A673 (cell line): Measurements from ENCODE around the gene MGAT4A. TPM values are rescaled to one million over a fixed set of nuclear protein-coding genes. Genes with fewer than 3 reads are reported as not detected.

Experiments
- BruUV-seq: library from RNA; stranded (reverse); fragments of 400-500 nt; replicated peaks from 2 replicates; lab custom pipeline; 2021; lab: Mats Ljungman, UMichigan
- CTCF ChIA-PET: fragments of 300-600 bp; sonication (Branson Sonifier 250); formaldehyde crosslinking; loops from one replicate; lab custom pipeline; 2022; ENCODE audit warnings: antibody characterized with exemption; lab: Charles Lee
- POLR2A ChIA-PET: fragments of 300-600 bp; sonication (Branson Sonifier 250); formaldehyde crosslinking; loops from one replicate; lab custom pipeline; 2022; ENCODE audit warnings: antibody characterized with exemption; ENCODE audit not compliant: low non-redundant PET; lab: Charles Lee
- DNase-seq: peaks from one replicate; pipeline ENCODE4 v3.0.0-alpha.2; 2015; ENCODE audit warnings: low spot score
- H3K27ac ChIP-seq: fragments of 200-600 bp; sonication (generic); 2 replicates; pipeline ENCODE4 v1.5.1; 2016; ENCODE audit warnings: mixed run types, low read depth, mild to moderate bottlenecking, mixed read lengths, antibody characterized with exemption, low read length; ENCODE audit not compliant: poor library complexity, severe bottlenecking
- H3K27me3 ChIP-seq: fragments of 200-600 bp; sonication (generic); replicated peaks from 2 replicates; pipeline ENCODE4 v1.6.1; 2017; ENCODE audit warnings: mixed run types, low read depth, mild to moderate bottlenecking, mixed read lengths, antibody characterized with exemption, low read length; ENCODE audit not compliant: insufficient read depth, poor library complexity
- H3K36me3 ChIP-seq: fragments of 200-600 bp; sonication (generic); 2 replicates; pipeline ENCODE4 v1.6.1; 2016; ENCODE audit warnings: mixed run types, mild to moderate bottlenecking, mixed read lengths, antibody characterized with exemption, low read length; ENCODE audit not compliant: insufficient read depth, poor library complexity, severe bottlenecking
- H3K4me1 ChIP-seq: fragments of 200-600 bp; sonication (generic); 2 replicates; pipeline ENCODE4 v1.6.1; 2017; ENCODE audit warnings: mixed run types, mild to moderate bottlenecking, mixed read lengths, antibody characterized with exemption, low read length; ENCODE audit not compliant: insufficient read depth, poor library complexity, severe bottlenecking
- H3K4me3 ChIP-seq: fragments of 200-600 bp; sonication (generic); 2 replicates; pipeline ENCODE4 v1.5.1; 2016; ENCODE audit warnings: low read depth, mixed run types, mild to moderate bottlenecking, mixed read lengths, low read length; ENCODE audit not compliant: poor library complexity, severe bottlenecking
- H3K9me3 ChIP-seq: fragments of 200-600 bp; sonication (generic); 2 replicates; pipeline ENCODE4 v1.6.1; 2016; ENCODE audit warnings: mixed run types, low read depth, mild to moderate bottlenecking, mixed read lengths, antibody characterized with exemption, low read length; ENCODE audit not compliant: poor library complexity, severe bottlenecking
- CTCF ChIP-seq: fragments of 300-800, 200-600 bp; sonication (generic); conservative IDR thresholded peaks from 2 replicates; pipeline ENCODE4 v1.5.1; 2017; ENCODE audit warnings: low read depth, mild to moderate bottlenecking, antibody characterized with exemption, low read length, moderate library complexity, mixed read lengths
- EZH2 ChIP-seq: fragments of 200-600 bp; sonication (generic); IDR thresholded peaks from 2 replicates; pipeline ENCODE4 v1.6.1; 2017; ENCODE audit warnings: borderline replicate concordance, low read depth, mild to moderate bottlenecking, mixed read lengths, antibody characterized with exemption, low read length; ENCODE audit not compliant: poor library complexity, severe bottlenecking
- intact Hi-C: fragments of 100-400 bp; cut with micrococcal nuclease; formaldehyde crosslinking; loops from one replicate; pipeline ENCODE4 v1.10.0; 2022; ENCODE audit not compliant: unreplicated experiment
- total RNA-seq: library from RNA; stranded (reverse); gene quantifications from 2 replicates; pipeline ENCODE4 v1.2.3, GENCODE V29; 2021

MGAT4A gene
- total RNA-seq, 1 experiment from 2014 or later, result 0.09 TPM

- intact Hi-C loops, result no loop called here
- H3K4me1 ChIP-seq, result no peaks in the 10 kb centered on the region
- TF ChIP-seq CTCF (no peak), EZH2 (no peak)
- no peaks in the 10 kb centered on the region for H3K9me3 ChIP-seq
- BruUV-seq, result no TSS peak
- H3K27ac ChIP-seq, result no peak overlapping the region
- DNase-seq, result no peak
- H3K36me3 ChIP-seq, result no peaks in the 10 kb centered on the region
- CTCF ChIA-PET, result no interaction called here
- H3K4me3 ChIP-seq, result no peak overlapping the region
- POLR2A ChIA-PET, result no interaction called here
- H3K27me3 ChIP-seq, result no peaks in the 10 kb centered on the region
These were observed 79.9 kb downstream of the MGAT4A start for GRCh38 chr2:98650998-98651397.

GRCh38 chr2:98649992-98650375 lies 80.9 kb downstream of the MGAT4A start:
- POLR2A ChIA-PET, result no interaction called here
- H3K27ac ChIP-seq, result no peak overlapping the region
- BruUV-seq, result no TSS peak
- H3K4me1 ChIP-seq, result no peaks in the 10 kb centered on the region
- H3K9me3 ChIP-seq, result no peaks in the 10 kb centered on the region
- intact Hi-C loops, result loop anchor here (2.0 to 10.0 kb wide), 3 partner anchors 187 to 845 kb away; partner anchors contain the start of gene REV1
- peaks cover 6% of the 10 kb centered on the region for H3K27me3 ChIP-seq
- CTCF ChIA-PET, result interaction anchor here (1.0 to 1.1 kb wide), 8 partner anchors 11 to 840 kb away, joined by 3 to 24 read pairs (median 4); partner anchors contain the start of gene REV1
- H3K4me3 ChIP-seq, result no peak overlapping the region
- no peaks in the 10 kb centered on the region for H3K36me3 ChIP-seq
- no peak for DNase-seq
- TF ChIP-seq CTCF, result no peak
- no peak for TF ChIP-seq EZH2

GRCh38 chr2:98649135-98649991 lies 81.6 kb downstream of the MGAT4A start:
- Histone ChIP-seq H3K27me3 (peaks cover 8% of the 10 kb centered on the region), H3K36me3 (no peaks in the 10 kb centered on the region), H3K4me1 (no peaks in the 10 kb centered on the region), H3K4me3 (no peak overlapping the region), H3K27ac (no peak overlapping the region), H3K9me3 (no peaks in the 10 kb centered on the region)
- intact Hi-C loops, result loop anchor here (2.0 to 10.0 kb wide), 3 partner anchors 187 to 845 kb away; partner anchors contain the start of gene REV1
- ChIA-PET POLR2A (no interaction called here), CTCF (interaction anchor here (0.6 to 1.1 kb wide), 9 partner anchors 12 to 841 kb away, joined by 3 to 24 read pairs (median 4); partner anchors contain the start of gene REV1)
- TF ChIP-seq EZH2 (no peak), CTCF (peak; percentile 95)
- BruUV-seq, result no TSS peak
- DNase-seq, result peak; percentile 82
